Gastrocnemius medialis (tissue), 4 donors: ENCODE data around the gene PAX5.

Experiments
- POLR2A ChIP-seq, 2 donors: fragments of 450-650 bp; IDR thresholded peaks; one replicate each; pipeline ENCODE4 v1.6.1; 2017; ENCODE audit warnings: antibody characterized with exemption in 2 of 2, mild to moderate bottlenecking in 2 of 2, moderate library complexity in 2 of 2
- TF ChIP-seq, protein P1 (sequence below), 5 experiments: fragments of 450-650 bp in 3 of 5; fragments of 200-600 bp in 2 of 5; sonication (generic) in 2 of 5; IDR thresholded peaks in 4 of 5; conservative IDR thresholded peaks in 1 of 5; 1 replicate in 4 of 5; 2 replicates in 1 of 5; pipeline ENCODE4 v1.5.1; 2016 to 2019; ENCODE audit warnings: antibody characterized with exemption in 5 of 5, mild to moderate bottlenecking in 3 of 5, moderate library complexity in 3 of 5

DNA sequence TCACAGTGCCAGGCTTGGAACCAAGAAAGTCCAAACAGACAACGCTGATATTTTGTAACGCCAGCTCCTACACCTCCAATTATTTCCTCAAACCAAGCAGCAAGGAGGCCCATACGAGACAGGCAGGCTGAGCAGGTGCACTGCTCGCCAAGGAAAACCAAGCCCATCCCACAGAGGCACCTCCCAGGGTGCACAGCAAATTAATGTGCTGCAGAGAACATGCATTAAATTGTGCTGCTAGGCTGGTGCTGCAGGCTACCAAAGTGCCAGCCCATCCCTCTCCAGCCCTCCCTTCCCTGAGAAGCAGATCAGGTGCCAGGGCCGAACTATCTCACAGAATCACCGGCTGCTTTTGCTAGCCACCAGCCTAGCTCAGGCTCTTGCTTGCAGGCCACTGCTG, 137.8 kb downstream of the PAX5 start:
- TF ChIP-seq, protein P1, sequence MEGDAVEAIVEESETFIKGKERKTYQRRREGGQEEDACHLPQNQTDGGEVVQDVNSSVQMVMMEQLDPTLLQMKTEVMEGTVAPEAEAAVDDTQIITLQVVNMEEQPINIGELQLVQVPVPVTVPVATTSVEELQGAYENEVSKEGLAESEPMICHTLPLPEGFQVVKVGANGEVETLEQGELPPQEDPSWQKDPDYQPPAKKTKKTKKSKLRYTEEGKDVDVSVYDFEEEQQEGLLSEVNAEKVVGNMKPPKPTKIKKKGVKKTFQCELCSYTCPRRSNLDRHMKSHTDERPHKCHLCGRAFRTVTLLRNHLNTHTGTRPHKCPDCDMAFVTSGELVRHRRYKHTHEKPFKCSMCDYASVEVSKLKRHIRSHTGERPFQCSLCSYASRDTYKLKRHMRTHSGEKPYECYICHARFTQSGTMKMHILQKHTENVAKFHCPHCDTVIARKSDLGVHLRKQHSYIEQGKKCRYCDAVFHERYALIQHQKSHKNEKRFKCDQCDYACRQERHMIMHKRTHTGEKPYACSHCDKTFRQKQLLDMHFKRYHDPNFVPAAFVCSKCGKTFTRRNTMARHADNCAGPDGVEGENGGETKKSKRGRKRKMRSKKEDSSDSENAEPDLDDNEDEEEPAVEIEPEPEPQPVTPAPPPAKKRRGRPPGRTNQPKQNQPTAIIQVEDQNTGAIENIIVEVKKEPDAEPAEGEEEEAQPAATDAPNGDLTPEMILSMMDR (IDR thresholded peaks at IDR 0.05 in 4 of 5, conservative IDR thresholded peaks at IDR 0.05 in 1 of 5), result no peak
- no peak for TF ChIP-seq POLR2A (IDR thresholded peaks at IDR 0.05)
